Measurements from ENCODE around the gene MROH7. TPM values are rescaled to one million over a fixed set of nuclear protein-coding genes. Genes with fewer than 3 reads are reported as not detected.

The MROH7 gene
- total RNA-seq, 1 donor from 2014 or later = under 0.01 TPM

DNA sequence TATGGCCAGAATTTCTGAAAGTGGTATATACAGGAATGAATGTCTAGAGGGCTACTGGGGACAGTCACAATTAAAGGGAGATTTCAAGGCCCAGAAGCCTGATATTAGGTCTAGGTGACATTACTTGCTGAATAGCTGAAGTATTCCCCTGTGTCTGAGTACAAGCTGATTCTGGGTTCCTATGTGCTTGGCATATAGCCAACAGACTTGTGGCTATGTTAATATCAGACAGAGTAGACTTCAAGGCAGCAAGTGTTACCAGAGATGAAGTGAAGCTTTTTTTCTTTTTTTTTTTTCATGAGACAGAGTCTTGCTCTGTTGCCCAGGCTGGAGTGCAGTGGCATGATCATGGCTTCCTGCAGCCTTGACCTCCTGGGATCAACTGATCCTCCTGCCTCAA lies 82.4 kb downstream of the MROH7 start:
- no peak for DNase-seq (ENCODE audit: low read depth)
- no peak for FAIRE-seq
- peaks cover 16% of the 10 kb centered on the region for H3K36me3 ChIP-seq (ENCODE audit: control insufficient read depth, insufficient read depth, low read length)
- H3K4me3 ChIP-seq (ENCODE audit: low read depth, low read length) = no peak overlapping the region
- H3K27me3 ChIP-seq (ENCODE audit: control insufficient read depth, insufficient read depth, low read length) = no peaks in the 10 kb centered on the region
- TF ChIP-seq, protein P1, sequence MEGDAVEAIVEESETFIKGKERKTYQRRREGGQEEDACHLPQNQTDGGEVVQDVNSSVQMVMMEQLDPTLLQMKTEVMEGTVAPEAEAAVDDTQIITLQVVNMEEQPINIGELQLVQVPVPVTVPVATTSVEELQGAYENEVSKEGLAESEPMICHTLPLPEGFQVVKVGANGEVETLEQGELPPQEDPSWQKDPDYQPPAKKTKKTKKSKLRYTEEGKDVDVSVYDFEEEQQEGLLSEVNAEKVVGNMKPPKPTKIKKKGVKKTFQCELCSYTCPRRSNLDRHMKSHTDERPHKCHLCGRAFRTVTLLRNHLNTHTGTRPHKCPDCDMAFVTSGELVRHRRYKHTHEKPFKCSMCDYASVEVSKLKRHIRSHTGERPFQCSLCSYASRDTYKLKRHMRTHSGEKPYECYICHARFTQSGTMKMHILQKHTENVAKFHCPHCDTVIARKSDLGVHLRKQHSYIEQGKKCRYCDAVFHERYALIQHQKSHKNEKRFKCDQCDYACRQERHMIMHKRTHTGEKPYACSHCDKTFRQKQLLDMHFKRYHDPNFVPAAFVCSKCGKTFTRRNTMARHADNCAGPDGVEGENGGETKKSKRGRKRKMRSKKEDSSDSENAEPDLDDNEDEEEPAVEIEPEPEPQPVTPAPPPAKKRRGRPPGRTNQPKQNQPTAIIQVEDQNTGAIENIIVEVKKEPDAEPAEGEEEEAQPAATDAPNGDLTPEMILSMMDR (IDR thresholded peaks at IDR 0.05; ENCODE audit: insufficient read depth, low read length, severe bottlenecking) = no peak

DNA sequence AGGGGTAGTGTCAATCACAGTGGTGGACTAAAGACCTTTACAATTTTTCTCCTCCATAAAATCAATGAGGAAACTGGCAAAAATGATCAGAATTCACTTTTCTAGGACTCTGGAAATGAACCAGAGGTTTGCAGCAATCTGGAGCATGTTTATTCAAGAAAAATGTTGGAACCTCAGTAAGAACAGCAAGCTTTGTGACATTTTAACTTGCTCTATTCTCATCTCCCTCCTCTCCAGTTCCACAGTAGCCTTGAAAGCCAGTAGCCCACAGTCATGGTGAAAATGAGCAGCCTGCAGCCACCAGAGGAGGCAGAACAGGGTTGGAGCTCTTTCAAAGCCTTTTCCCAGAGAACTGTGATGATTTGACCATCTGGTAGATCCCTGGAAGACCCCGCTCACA lies 83.2 kb downstream of the MROH7 start:
- DNase-seq (ENCODE audit: low read depth) (no peak), FAIRE-seq (no peak)
- no peak overlapping the region for H3K4me3 ChIP-seq (ENCODE audit: low read depth, low read length)
- H3K27me3 ChIP-seq (ENCODE audit: control insufficient read depth, insufficient read depth, low read length) = no peaks in the 10 kb centered on the region
- H3K36me3 ChIP-seq (ENCODE audit: control insufficient read depth, insufficient read depth, low read length) = peaks cover 12% of the 10 kb centered on the region
- TF ChIP-seq, protein P1 (IDR thresholded peaks at IDR 0.05; ENCODE audit: insufficient read depth, low read length, severe bottlenecking) = no peak

DNA sequence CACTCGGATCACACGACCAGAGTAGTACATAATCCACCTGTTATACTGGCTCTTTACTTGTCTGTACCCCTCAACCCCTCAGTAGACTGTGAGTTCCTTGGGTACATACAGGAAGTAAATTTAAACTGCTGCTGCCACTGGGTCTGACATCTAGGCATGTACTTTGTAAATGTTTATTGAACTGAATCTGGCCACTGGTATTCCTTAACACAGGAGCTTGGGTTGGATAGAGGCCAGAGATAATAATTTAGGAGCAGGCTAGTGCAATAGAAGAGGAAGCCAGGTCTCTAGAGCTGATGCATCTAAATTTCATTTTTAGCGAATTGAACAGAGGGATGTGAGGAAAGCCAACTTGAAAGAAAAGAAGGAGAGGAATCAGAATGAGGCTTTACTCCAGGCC lies 86.4 kb downstream of the MROH7 start:
- DNase-seq (ENCODE audit: low read depth) (no peak), FAIRE-seq (no peak)
- TF ChIP-seq, protein P1 (IDR thresholded peaks at IDR 0.05; ENCODE audit: insufficient read depth, low read length, severe bottlenecking) = no peak

DNA sequence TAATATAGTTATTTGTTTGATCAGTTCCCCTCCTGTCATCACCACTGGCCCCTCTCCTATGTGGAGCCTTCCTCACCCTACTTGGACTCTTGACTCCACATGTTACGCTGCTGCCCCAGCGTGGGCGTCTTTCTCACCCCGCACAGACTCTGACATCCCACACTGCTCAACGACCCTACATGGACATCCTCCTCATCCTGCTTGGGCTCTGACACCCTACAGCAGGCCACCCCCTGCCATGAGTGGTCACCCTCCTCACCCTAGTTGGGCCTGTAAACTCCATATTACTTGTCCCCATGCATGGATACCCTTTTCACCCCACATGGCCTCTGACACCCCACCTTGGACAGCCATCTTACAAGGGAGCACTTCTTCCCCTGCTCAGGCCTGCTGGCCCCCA lies 95.1 kb downstream of the MROH7 start:
- FAIRE-seq = no peak
- TF ChIP-seq, protein P1 (IDR thresholded peaks at IDR 0.05; ENCODE audit: insufficient read depth, low read length, severe bottlenecking) = no peak
- no peak overlapping the region for H3K4me3 ChIP-seq (ENCODE audit: low read depth, low read length)
- H3K27me3 ChIP-seq (ENCODE audit: control insufficient read depth, insufficient read depth, low read length) = no peaks in the 10 kb centered on the region
- peaks cover 23% of the 10 kb centered on the region for H3K36me3 ChIP-seq (ENCODE audit: control insufficient read depth, insufficient read depth, low read length)
- no peak for DNase-seq (ENCODE audit: low read depth)

More for the DNA sequence above, 86.4 kb downstream of the MROH7 start:
- H3K27me3 ChIP-seq (ENCODE audit: control insufficient read depth, insufficient read depth, low read length) = no peaks in the 10 kb centered on the region
- H3K36me3 ChIP-seq (ENCODE audit: control insufficient read depth, insufficient read depth, low read length) = peaks cover 12% of the 10 kb centered on the region
- no peak overlapping the region for H3K4me3 ChIP-seq (ENCODE audit: low read depth, low read length)

DNA sequence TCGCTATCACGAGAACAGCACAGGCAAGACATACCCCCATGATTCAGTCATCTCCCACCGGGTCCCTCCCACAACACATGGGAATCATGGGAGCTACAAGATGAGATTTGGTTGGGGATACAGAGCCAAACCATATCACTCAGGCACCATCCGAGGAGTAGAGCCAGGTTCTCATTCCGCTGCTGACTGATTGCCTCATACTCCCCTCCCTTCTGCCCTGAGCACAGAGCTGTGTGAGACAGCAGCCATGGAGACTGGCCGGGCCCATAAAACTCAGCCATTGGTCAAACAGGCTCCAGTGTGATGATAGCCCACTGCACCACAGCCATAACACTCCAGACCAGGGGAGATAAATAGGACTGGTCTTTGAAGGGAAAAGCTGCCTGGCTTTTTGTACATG lies 96.7 kb downstream of the MROH7 start:
- TF ChIP-seq, protein P1 (IDR thresholded peaks at IDR 0.05; ENCODE audit: insufficient read depth, low read length, severe bottlenecking) = no peak
- H3K4me3 ChIP-seq (ENCODE audit: low read depth, low read length) = no peak overlapping the region
- H3K36me3 ChIP-seq (ENCODE audit: control insufficient read depth, insufficient read depth, low read length) = peaks cover 25% of the 10 kb centered on the region
- no peaks in the 10 kb centered on the region for H3K27me3 ChIP-seq (ENCODE audit: control insufficient read depth, insufficient read depth, low read length)
- peak; percentile 18 for FAIRE-seq
- DNase-seq (ENCODE audit: low read depth) = no peak

DNA sequence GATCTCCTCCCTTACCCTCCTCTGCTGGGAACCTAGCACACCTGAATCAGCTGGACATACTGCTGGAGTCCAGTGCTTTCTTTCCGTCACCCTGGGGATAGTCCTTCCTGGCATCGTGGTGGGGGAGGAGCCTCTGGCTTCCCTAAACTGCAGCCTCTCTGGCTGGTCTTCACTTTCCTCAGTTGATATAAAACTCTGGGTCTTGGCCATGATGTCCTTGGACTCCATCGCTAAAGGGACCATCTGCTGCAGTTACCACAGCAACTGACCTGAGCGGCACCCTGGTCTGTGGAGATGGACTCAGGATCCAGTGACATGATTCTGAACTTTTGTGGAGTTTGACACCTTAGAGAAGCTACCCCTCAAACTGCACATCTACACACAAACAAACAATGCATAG lies 99.9 kb downstream of the MROH7 start:
- TF ChIP-seq, protein P1 (IDR thresholded peaks at IDR 0.05; ENCODE audit: insufficient read depth, low read length, severe bottlenecking) = no peak
- H3K27me3 ChIP-seq (ENCODE audit: control insufficient read depth, insufficient read depth, low read length) = no peaks in the 10 kb centered on the region
- DNase-seq (ENCODE audit: low read depth) (no peak), FAIRE-seq (no peak)
- H3K4me3 ChIP-seq (ENCODE audit: low read depth, low read length) = no peak overlapping the region
- H3K36me3 ChIP-seq (ENCODE audit: control insufficient read depth, insufficient read depth, low read length) = peaks cover 23% of the 10 kb centered on the region
